SK-N-SH (cell line): ENCODE results near the gene MGST1. TPM values are rescaled to one million over a fixed set of nuclear protein-coding genes. Genes with fewer than 3 reads are reported as not detected.
A peak's percentile ranks its signal among the peaks of the same experiment; 100 is the strongest.

Experiments
- CTCF ChIA-PET: fragments of 300-600, 350-600 bp; formaldehyde crosslinking; extraction: SDS; loops from one replicate; lab custom pipeline; 2021; lab: Yijun Ruan, JAX
- POLR2A ChIA-PET: fragments of 350-600 bp; sonication (Branson Sonifier 250); formaldehyde crosslinking; extraction: SDS; loops from one replicate; lab custom pipeline; 2020; ENCODE audit warnings: antibody characterized with exemption, inconsistent platforms; lab: Yijun Ruan, JAX
- DNase-seq: peaks from one replicate; pipeline ENCODE4 v3.0.0; 2012
- H2AFZ ChIP-seq: fragments of 200-600 bp; sonication (generic); 2 replicates; pipeline ENCODE4 v1.8.1; 2016; ENCODE audit warnings: antibody characterized with exemption, mild to moderate bottlenecking, low read depth
- H3F3A ChIP-seq: fragments of 200-600 bp; sonication (generic); replicated peaks from 2 replicates; pipeline ENCODE3; 2016; ENCODE audit warnings: antibody characterized with exemption, mild to moderate bottlenecking; ENCODE audit not compliant: insufficient read depth
- H3K27ac ChIP-seq, 2 experiments: fragments of 200-500 bp in 1 of 2; fragments of 200-600 bp in 1 of 2; sonication (Bioruptor generic) in 1 of 2; sonication (generic), shearing (Covaris generic) in 1 of 2; 2 replicates each; pipeline versions ENCODE4 v1.5.1 to v1.6.1; 2014 to 2016; ENCODE audit warnings: low read depth in 2 of 2, inconsistent platforms in 1 of 2, low read length in 1 of 2, mild to moderate bottlenecking in 1 of 2, mixed read lengths in 1 of 2
- H3K27me3 ChIP-seq: fragments of 200-600 bp; sonication (generic), shearing (Covaris generic); 2 replicates; pipeline ENCODE4 v1.6.1; 2016; ENCODE audit warnings: mixed run types; ENCODE audit not compliant: insufficient read depth
- H3K36me3 ChIP-seq, 2 experiments: fragments of 200-500 bp in 1 of 2; fragments of 200-600 bp in 1 of 2; sonication (Bioruptor generic) in 1 of 2; sonication (generic) in 1 of 2; replicated peaks in 1 of 2; 2 replicates each; pipeline versions ENCODE3 to v1.5.1; 2014 to 2016; ENCODE audit warnings: low read length in 1 of 2, mild to moderate bottlenecking in 1 of 2; ENCODE audit not compliant: insufficient read depth in 2 of 2, control insufficient read depth in 1 of 2
- H3K4me1 ChIP-seq, 2 experiments: fragments of 200-500 bp in 1 of 2; fragments of 200-600 bp in 1 of 2; sonication (Bioruptor generic) in 1 of 2; sonication (generic), shearing (Covaris generic) in 1 of 2; 2 replicates each; pipeline versions ENCODE4 v1.5.1 to v1.6.1; 2014 to 2016; ENCODE audit warnings: low read depth in 1 of 2, low read length in 1 of 2, mixed run types in 1 of 2; ENCODE audit not compliant: insufficient read depth in 2 of 2, control insufficient read depth in 1 of 2
- H3K4me2 ChIP-seq: fragments of 200-600 bp; sonication (generic), shearing (Covaris generic); 2 replicates; pipeline ENCODE4 v1.6.1; 2017; ENCODE audit warnings: mixed run types
- H3K4me3 ChIP-seq, 2 experiments: fragments of 200-500 bp in 1 of 2; fragments of 200-600 bp in 1 of 2; sonication (Bioruptor generic) in 1 of 2; sonication (generic), shearing (Covaris generic) in 1 of 2; 2 replicates each; pipeline versions ENCODE4 v1.5.1 to v1.8.1; 2014 to 2016; ENCODE audit warnings: low read depth in 2 of 2, inconsistent platforms in 1 of 2, low read length in 1 of 2, mild to moderate bottlenecking in 1 of 2, mixed read lengths in 1 of 2, moderate library complexity in 1 of 2
- H3K79me2 ChIP-seq: fragments of 200-600 bp; sonication (generic); 2 replicates; pipeline ENCODE4 v1.8.1; 2017; ENCODE audit warnings: mild to moderate bottlenecking; ENCODE audit not compliant: insufficient read depth
- H3K9ac ChIP-seq: fragments of 200-600 bp; sonication (generic); 2 replicates; pipeline ENCODE4 v1.6.1; 2017; ENCODE audit warnings: mixed run types
- H3K9me2 ChIP-seq: fragments of 200-600 bp; sonication (generic); 2 replicates; pipeline ENCODE4 v1.6.1; 2017; ENCODE audit warnings: mixed run types
- H3K9me3 ChIP-seq: fragments of 200-600 bp; sonication (generic); 2 replicates; pipeline ENCODE4 v1.6.1; 2017; ENCODE audit warnings: mixed run types, mild to moderate bottlenecking, moderate library complexity
- H4K20me1 ChIP-seq: fragments of 200-600 bp; sonication (generic); 2 replicates; pipeline ENCODE4 v1.6.1; 2017; ENCODE audit warnings: mild to moderate bottlenecking, mixed run types; ENCODE audit not compliant: insufficient read depth
- MAX ChIP-seq: IDR thresholded peaks from 2 replicates; pipeline ENCODE4 v1.4.0; 2012; ENCODE audit warnings: low read depth
- MXI1 ChIP-seq: IDR thresholded peaks from 2 replicates; pipeline ENCODE4 v1.6.1; 2012; ENCODE audit warnings: mild to moderate bottlenecking, low read depth, low read length, improper control_type of control experiment
- RAD21 ChIP-seq: IDR thresholded peaks from 2 replicates; pipeline ENCODE4 v1.6.1; 2012; ENCODE audit warnings: mild to moderate bottlenecking, low read length
- SMC3 ChIP-seq: IDR thresholded peaks from 2 replicates; pipeline ENCODE4 v1.6.1; 2012; ENCODE audit warnings: low read depth, low read length, improper control_type of control experiment
- TEAD4 ChIP-seq: IDR thresholded peaks from 2 replicates; pipeline ENCODE4 v1.4.0; 2012; ENCODE audit warnings: mild to moderate bottlenecking, borderline replicate concordance; ENCODE audit not compliant: insufficient read depth
- USF1 ChIP-seq: IDR thresholded peaks from 2 replicates; pipeline ENCODE4 v1.4.0; 2012; ENCODE audit warnings: low read depth, borderline replicate concordance
- WGBS: methylation state at CpG from one replicate; pipeline ENCODE4 v1.1.6; 2017; ENCODE audit warnings: low lambda C conversion rate; 5-methylcytosine and 5-hydroxymethylcytosine counted together
- polyA plus RNA-seq, 3 experiments: library from polyadenylated mRNA; depleted of rRNA; stranded (reverse); fragments of >200 nt; gene quantifications; 2 replicates each; pipeline ENCODE4 v1.2.3, GENCODE V29; 2012
- TF ChIP-seq, protein P1 (sequence below): IDR thresholded peaks from 2 replicates; pipeline ENCODE4 v1.4.0; 2012; ENCODE audit warnings: low read depth, borderline replicate concordance
- TF ChIP-seq, protein P2 (sequence below): fragments of 200-600 bp; sonication (generic); IDR thresholded peaks from 2 replicates; pipeline ENCODE4 v1.6.1; 2017; ENCODE audit warnings: antibody characterized with exemption, mild to moderate bottlenecking, moderate library complexity

The MGST1 gene
- polyA plus RNA-seq, 1 of the 3 experiments (the other 2 are of a cell fraction), result 4.8 TPM

GRCh38 chr12:16359512-16360491 is 12.4 kb downstream of the MGST1 start:
- H3F3A ChIP-seq, result no peaks in the 10 kb centered on the region

DNA sequence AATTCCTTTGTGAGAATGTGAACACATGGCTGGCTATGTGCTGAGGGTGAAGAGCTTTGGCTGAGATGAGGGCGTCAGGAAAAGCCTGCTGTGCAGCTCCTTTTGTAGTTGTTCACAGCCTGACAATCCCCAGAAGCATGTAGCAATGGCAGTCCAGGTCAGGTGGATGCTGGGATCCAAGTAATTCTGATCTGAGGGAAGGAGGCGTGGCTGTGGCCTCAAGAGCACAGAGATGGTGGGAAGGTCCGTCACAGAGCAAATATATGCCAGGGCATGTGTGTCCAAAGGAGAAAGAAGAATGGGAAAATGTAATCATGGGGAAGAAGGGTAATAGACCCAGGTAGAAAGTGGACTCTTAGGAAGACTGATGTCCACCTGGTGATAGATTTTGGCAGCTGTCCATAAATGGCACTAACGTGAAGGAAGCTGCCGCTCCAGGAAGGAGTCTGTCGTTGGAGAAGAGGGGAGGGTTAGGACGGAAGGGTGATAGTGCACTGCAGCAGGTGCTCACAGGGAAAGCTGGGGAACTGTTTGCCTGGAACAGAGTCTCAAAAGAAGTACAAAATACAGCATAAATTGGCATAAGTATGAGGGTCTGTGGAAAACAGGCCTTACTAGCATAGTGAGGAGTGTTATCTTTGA is 13.8 kb downstream of the MGST1 start:
- H3K27me3 ChIP-seq, result no peaks in the 10 kb centered on the region
- H3K27ac ChIP-seq, result no peak overlapping the region
- no peak overlapping the region for H3K4me3 ChIP-seq
- ChIA-PET POLR2A (no interaction called here), CTCF (interaction anchor here (1.3 to 2.0 kb wide), 3 partner anchors 11 to 379 kb away, joined by 3 to 10 read pairs (median 5); no protein-coding TSS in a partner anchor)
- no peaks in the 10 kb centered on the region for H3F3A ChIP-seq
- no peak overlapping the region for H3K9ac ChIP-seq
- no peaks in the 10 kb centered on the region for H4K20me1 ChIP-seq
- H3K36me3 ChIP-seq, result no peaks in the 10 kb centered on the region
- no peaks in the 10 kb centered on the region for H3K79me2 ChIP-seq
- TF ChIP-seq, protein P1, sequence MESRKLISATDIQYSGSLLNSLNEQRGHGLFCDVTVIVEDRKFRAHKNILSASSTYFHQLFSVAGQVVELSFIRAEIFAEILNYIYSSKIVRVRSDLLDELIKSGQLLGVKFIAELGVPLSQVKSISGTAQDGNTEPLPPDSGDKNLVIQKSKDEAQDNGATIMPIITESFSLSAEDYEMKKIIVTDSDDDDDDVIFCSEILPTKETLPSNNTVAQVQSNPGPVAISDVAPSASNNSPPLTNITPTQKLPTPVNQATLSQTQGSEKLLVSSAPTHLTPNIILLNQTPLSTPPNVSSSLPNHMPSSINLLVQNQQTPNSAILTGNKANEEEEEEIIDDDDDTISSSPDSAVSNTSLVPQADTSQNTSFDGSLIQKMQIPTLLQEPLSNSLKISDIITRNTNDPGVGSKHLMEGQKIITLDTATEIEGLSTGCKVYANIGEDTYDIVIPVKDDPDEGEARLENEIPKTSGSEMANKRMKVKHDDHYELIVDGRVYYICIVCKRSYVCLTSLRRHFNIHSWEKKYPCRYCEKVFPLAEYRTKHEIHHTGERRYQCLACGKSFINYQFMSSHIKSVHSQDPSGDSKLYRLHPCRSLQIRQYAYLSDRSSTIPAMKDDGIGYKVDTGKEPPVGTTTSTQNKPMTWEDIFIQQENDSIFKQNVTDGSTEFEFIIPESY, result no peak
- TF ChIP-seq TEAD4 (no peak), MXI1 (no peak)
- H3K9me3 ChIP-seq, result no peaks in the 10 kb centered on the region
- DNase-seq, result no peak
- no peaks in the 10 kb centered on the region for H3K4me1 ChIP-seq
- H3K4me2 ChIP-seq, result no peak overlapping the region
- no peaks in the 10 kb centered on the region for H3K9me2 ChIP-seq
- no peak overlapping the region for H2AFZ ChIP-seq
- WGBS, result 43% methylated on average over 7 of the region's 7 CpGs

More at GRCh38 chr12:16359512-16360491, 12.4 kb downstream of the MGST1 start:
- CTCF ChIA-PET, result interaction anchor here (0.6 to 2.0 kb wide), 11 partner anchors 9 to 1016 kb away, joined by 3 to 10 read pairs (median 3); no protein-coding TSS in a partner anchor
- POLR2A ChIA-PET, result no interaction called here
- Histone ChIP-seq H2AFZ (no peak overlapping the region), H3K79me2 (no peaks in the 10 kb centered on the region), H4K20me1 (no peaks in the 10 kb centered on the region), H3K36me3 (no peaks in the 10 kb centered on the region), H3K9ac (no peak overlapping the region), H3K9me3 (no peaks in the 10 kb centered on the region), H3K4me2 (no peak overlapping the region), H3K9me2 (no peaks in the 10 kb centered on the region), H3K27ac (no peak overlapping the region), H3K27me3 (no peaks in the 10 kb centered on the region), H3K4me1 (no peaks in the 10 kb centered on the region), H3K4me3 (no peak overlapping the region; a peak in 1 of 4 replicates)
- WGBS, result 35% methylated on average over 20 of the region's 20 CpGs
- DNase-seq, result peak; percentile 52
- TF ChIP-seq MAX (no peak), RAD21 (peak; percentile 67), USF1 (no peak), SMC3 (peak; percentile 81)
- TF ChIP-seq, protein P2, sequence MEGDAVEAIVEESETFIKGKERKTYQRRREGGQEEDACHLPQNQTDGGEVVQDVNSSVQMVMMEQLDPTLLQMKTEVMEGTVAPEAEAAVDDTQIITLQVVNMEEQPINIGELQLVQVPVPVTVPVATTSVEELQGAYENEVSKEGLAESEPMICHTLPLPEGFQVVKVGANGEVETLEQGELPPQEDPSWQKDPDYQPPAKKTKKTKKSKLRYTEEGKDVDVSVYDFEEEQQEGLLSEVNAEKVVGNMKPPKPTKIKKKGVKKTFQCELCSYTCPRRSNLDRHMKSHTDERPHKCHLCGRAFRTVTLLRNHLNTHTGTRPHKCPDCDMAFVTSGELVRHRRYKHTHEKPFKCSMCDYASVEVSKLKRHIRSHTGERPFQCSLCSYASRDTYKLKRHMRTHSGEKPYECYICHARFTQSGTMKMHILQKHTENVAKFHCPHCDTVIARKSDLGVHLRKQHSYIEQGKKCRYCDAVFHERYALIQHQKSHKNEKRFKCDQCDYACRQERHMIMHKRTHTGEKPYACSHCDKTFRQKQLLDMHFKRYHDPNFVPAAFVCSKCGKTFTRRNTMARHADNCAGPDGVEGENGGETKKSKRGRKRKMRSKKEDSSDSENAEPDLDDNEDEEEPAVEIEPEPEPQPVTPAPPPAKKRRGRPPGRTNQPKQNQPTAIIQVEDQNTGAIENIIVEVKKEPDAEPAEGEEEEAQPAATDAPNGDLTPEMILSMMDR, result peak; percentile 82
